ENCODE data around the gene CACNA2D1. TPM values are rescaled to one million over a fixed set of nuclear protein-coding genes. Genes with fewer than 3 reads are reported as not detected.

The CACNA2D1 gene
- total RNA-seq, 1 donor from 2014 or later = not detected

DNA sequence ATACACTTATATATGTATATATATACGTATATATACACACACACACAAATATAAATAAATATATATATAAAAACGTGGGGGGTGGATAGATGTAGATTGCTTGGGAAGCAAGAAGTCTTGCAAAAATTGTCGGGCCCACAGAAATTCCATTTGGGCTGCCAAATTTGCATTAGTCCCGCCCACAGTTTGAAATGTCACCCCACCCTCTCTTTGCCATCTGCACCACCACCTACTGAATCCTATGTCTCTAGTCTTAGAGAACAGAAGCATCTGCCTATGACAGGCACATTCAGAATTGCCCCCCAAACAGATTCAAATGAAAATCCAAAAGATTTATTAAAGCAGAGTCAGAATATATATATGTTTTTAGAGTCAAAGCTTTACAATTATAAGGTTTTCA lies 25.6 kb upstream of the CACNA2D1 start:
- Mint-ChIP-seq H3K36me3 (ENCODE audit: low read depth) (no peaks in the 10 kb centered on the region), H3K4me1 (no peaks in the 10 kb centered on the region), H3K27ac (no peak overlapping the region), H3K9me3 (peaks cover 2% of the 10 kb centered on the region), H3K27me3 (no peaks in the 10 kb centered on the region), H3K4me3 (no peak overlapping the region)
- ChIA-PET POLR2A (no interaction called here), CTCF (no interaction called here)
- no peak for TF ChIP-seq CTCF (IDR thresholded peaks at IDR 0.05)
- intact Hi-C loops (cut with micrococcal nuclease) = no loop called here
- no peak for ATAC-seq (ENCODE audit: low read depth)
- DNase-seq = no peak

DNA sequence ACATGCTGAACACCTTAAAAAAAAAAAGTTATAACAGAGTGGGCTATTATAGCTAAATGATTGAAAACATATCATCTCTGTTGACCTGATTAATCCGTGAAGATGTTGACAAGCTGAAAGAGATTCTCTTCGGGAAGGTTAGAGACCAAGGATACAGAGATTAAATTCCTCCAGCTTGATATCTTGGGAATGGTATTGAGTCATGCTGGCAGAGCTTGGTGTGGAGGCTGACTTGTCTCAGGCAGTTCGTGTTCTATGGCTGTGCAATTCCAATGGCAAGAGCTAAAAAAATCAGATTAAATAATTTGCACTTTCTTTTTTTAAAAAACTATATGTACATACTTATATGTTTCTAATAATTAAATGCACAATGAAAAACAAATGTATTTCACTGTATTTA lies 24.9 kb upstream of the CACNA2D1 start:
- Mint-ChIP-seq H3K27ac (no peak overlapping the region), H3K27me3 (no peaks in the 10 kb centered on the region), H3K4me1 (no peaks in the 10 kb centered on the region), H3K4me3 (no peak overlapping the region), H3K9me3 (peaks cover 1% of the 10 kb centered on the region), H3K36me3 (ENCODE audit: low read depth) (no peaks in the 10 kb centered on the region)
- ChIA-PET CTCF (no interaction called here), POLR2A (no interaction called here)
- ATAC-seq (ENCODE audit: low read depth) (no peak), DNase-seq (no peak)
- no peak for TF ChIP-seq CTCF (IDR thresholded peaks at IDR 0.05)
- intact Hi-C loops (cut with micrococcal nuclease) = no loop called here

DNA sequence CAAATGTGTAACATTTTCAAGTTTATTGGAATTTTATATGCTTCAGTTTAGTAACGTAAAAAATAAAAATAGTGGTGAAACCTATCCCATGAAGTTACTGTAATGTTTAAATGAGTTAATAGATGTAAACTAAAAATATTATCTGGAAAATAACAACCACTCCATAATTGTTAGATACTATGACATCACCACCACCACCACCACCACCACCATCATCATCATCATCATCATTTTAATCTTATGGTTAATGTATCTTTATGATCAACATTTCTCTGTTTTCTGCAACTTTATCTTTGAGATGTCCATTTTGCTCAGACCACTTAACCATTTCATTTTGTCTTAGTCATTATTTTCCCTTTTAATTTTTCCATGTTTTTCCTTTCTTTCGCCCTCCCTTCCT lies 23.4 kb upstream of the CACNA2D1 start:
- no peaks in the 10 kb centered on the region for H3K36me3 Mint-ChIP-seq (ENCODE audit: low read depth)
- POLR2A ChIA-PET = no interaction called here
- peaks cover 2% of the 10 kb centered on the region for H3K9me3 Mint-ChIP-seq
- intact Hi-C loops (cut with micrococcal nuclease) = no loop called here
- H3K4me1 Mint-ChIP-seq = no peaks in the 10 kb centered on the region
- no peak for TF ChIP-seq CTCF (IDR thresholded peaks at IDR 0.05)
- CTCF ChIA-PET = no interaction called here
- DNase-seq (no peak), ATAC-seq (ENCODE audit: low read depth) (no peak)
- no peak overlapping the region for H3K4me3 Mint-ChIP-seq
- no peak overlapping the region for H3K27ac Mint-ChIP-seq
- H3K27me3 Mint-ChIP-seq = no peaks in the 10 kb centered on the region

- DNase-seq (no peak), ATAC-seq (ENCODE audit: low read depth) (no peak)
- intact Hi-C loops (cut with micrococcal nuclease) = no loop called here
- H3K27ac Mint-ChIP-seq = no peak overlapping the region
- H3K27me3 Mint-ChIP-seq = no peaks in the 10 kb centered on the region
- peaks cover 4% of the 10 kb centered on the region for H3K9me3 Mint-ChIP-seq
- no peak for TF ChIP-seq CTCF (IDR thresholded peaks at IDR 0.05)
- ChIA-PET CTCF (no interaction called here), POLR2A (no interaction called here)
- H3K4me1 Mint-ChIP-seq = no peaks in the 10 kb centered on the region
- H3K36me3 Mint-ChIP-seq (ENCODE audit: low read depth) = no peaks in the 10 kb centered on the region
- no peak overlapping the region for H3K4me3 Mint-ChIP-seq
Observed at GRCh38 chr7:82464372-82464771, 20.8 kb upstream of the CACNA2D1 start.

DNA sequence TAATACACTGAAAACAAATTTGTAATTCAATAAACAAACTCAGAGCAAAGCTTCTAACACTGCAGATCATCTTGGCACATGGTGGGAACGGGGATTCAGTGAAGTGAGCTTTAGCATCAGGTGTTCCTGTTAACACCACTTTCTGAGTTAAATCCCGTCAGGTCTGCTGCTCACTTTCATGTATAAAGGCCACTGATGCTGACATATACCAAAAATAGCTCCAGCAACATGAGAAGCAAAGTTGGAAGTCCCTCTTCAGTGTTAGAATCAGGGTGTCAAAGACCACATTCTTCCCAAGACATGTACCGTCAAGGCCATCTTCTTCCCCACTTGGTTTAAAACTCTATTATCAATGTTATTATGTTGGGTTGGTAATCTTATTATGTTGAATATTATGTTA lies 11.7 kb upstream of the CACNA2D1 start:
- CTCF ChIA-PET = no interaction called here
- DNase-seq (no peak), ATAC-seq (ENCODE audit: low read depth) (no peak)
- Mint-ChIP-seq H3K4me1 (no peaks in the 10 kb centered on the region), H3K9me3 (no peaks in the 10 kb centered on the region), H3K4me3 (no peak overlapping the region), H3K27ac (no peak overlapping the region), H3K36me3 (ENCODE audit: low read depth) (no peaks in the 10 kb centered on the region), H3K27me3 (no peaks in the 10 kb centered on the region)
- POLR2A ChIA-PET = no interaction called here
- intact Hi-C loops (cut with micrococcal nuclease) = no loop called here
- TF ChIP-seq CTCF (IDR thresholded peaks at IDR 0.05) = no peak
